GM12801 (cell line): ENCODE data around the gene ARHGEF37.

ENCODE experiments used
- CTCF ChIP-seq: IDR thresholded peaks from one replicate; pipeline ENCODE4 v1.5.1; 2011; ENCODE audit warnings: control low read depth; ENCODE audit not compliant: insufficient read length; ENCODE audit errors: extremely low read depth

ARHGEF37 gene

GRCh38 chr5:149552038-149552494 lies 29.2 kb upstream of the ARHGEF37 start:
- TF ChIP-seq CTCF: no peak

GRCh38 chr5:149552553-149553160 lies 28.6 kb upstream of the ARHGEF37 start:
- no peak for TF ChIP-seq CTCF

- TF ChIP-seq CTCF: no peak
These were observed 21.6 kb upstream of the ARHGEF37 start for GRCh38 chr5:149559706-149560105.

- TF ChIP-seq CTCF: no peak
These were observed 19.4 kb upstream of the ARHGEF37 start for GRCh38 chr5:149561848-149562247.

- no peak for TF ChIP-seq CTCF
These were observed 17.8 kb upstream of the ARHGEF37 start for GRCh38 chr5:149563466-149563865.

GRCh38 chr5:149567226-149567625 lies 14.1 kb upstream of the ARHGEF37 start:
- TF ChIP-seq CTCF: no peak

GRCh38 chr5:149572170-149572569 lies 9.1 kb upstream of the ARHGEF37 start:
- no peak for TF ChIP-seq CTCF
